Caco-2 (cell line): ENCODE data around the gene IPPK. TPM values are rescaled to one million over a fixed set of nuclear protein-coding genes. Genes with fewer than 3 reads are reported as not detected.

Experiments used
- BruUV-seq: library from RNA; stranded (reverse); fragments of 400-500 nt; replicated peaks from 2 replicates; lab custom pipeline; 2021; lab: Mats Ljungman, UMichigan
- CTCF ChIA-PET: fragments of 300-600 bp; sonication (Branson Sonifier 250); formaldehyde crosslinking; loops from one replicate; lab custom pipeline; 2022; ENCODE audit warnings: antibody characterized with exemption; lab: Charles Lee
- POLR2A ChIA-PET: fragments of 300-600 bp; sonication (Branson Sonifier 250); formaldehyde crosslinking; loops from one replicate; lab custom pipeline; 2022; ENCODE audit warnings: antibody characterized with exemption; lab: Charles Lee
- DNase-seq, 2 experiments: peaks; one replicate each; pipeline versions ENCODE4 v3.0.0 to v3.0.0-alpha.2; 2020 to 2022
- H3K27me3 ChIP-seq: replicated peaks from 2 replicates; pipeline ENCODE4 v1.6.0; 2011; ENCODE audit warnings: low read length; ENCODE audit not compliant: control insufficient read depth, insufficient read depth
- H3K36me3 ChIP-seq: 2 replicates; pipeline ENCODE4 v1.5.1; 2011; ENCODE audit warnings: low read length; ENCODE audit not compliant: control insufficient read depth, insufficient read depth
- H3K4me1 ChIP-seq: fragments of 250-450 bp; sonication (Bioruptor Pico); 2 replicates; pipeline ENCODE4 v1.5.1; 2020; ENCODE audit warnings: mild to moderate bottlenecking
- H3K4me3 ChIP-seq: 2 replicates; pipeline ENCODE4 v1.5.1; 2011; ENCODE audit warnings: low read depth, mild to moderate bottlenecking, control low read depth, low read length
- H3K9me3 ChIP-seq: fragments of 250-450 bp; sonication (Bioruptor Pico); 2 replicates; pipeline ENCODE4 v1.5.1; 2020; ENCODE audit warnings: mild to moderate bottlenecking, moderate library complexity
- H3K27ac Mint-ChIP-seq: one replicate; pipeline ENCODE4 v1.8.0; 2022; ENCODE audit warnings: mixed read lengths; ENCODE audit not compliant: unreplicated experiment
- H3K27me3 Mint-ChIP-seq: one replicate; pipeline ENCODE4 v1.8.0; 2022; ENCODE audit warnings: mixed read lengths; ENCODE audit not compliant: insufficient read depth, unreplicated experiment
- H3K36me3 Mint-ChIP-seq: one replicate; pipeline ENCODE4 v1.8.0; 2022; ENCODE audit warnings: mild to moderate bottlenecking, mixed read lengths; ENCODE audit not compliant: insufficient read depth, unreplicated experiment
- H3K4me1 Mint-ChIP-seq: one replicate; pipeline ENCODE4 v1.8.0; 2022; ENCODE audit warnings: low read depth, mixed read lengths; ENCODE audit not compliant: unreplicated experiment
- H3K4me3 Mint-ChIP-seq: one replicate; pipeline ENCODE4 v1.8.0; 2022; ENCODE audit warnings: mild to moderate bottlenecking, moderate library complexity, mixed read lengths; ENCODE audit not compliant: unreplicated experiment
- H3K9me3 Mint-ChIP-seq: one replicate; pipeline ENCODE4 v1.8.0; 2022; ENCODE audit warnings: mixed read lengths; ENCODE audit not compliant: unreplicated experiment
- intact Hi-C: fragments of 100-400 bp; cut with micrococcal nuclease; formaldehyde crosslinking; loops from one replicate; pipeline ENCODE4 v1.10.0; 2022; ENCODE audit not compliant: unreplicated experiment
- total RNA-seq: library from RNA; stranded (reverse); gene quantifications from 2 replicates; pipeline ENCODE4 v1.2.3, GENCODE V29; 2022
- TF ChIP-seq, protein P1 (sequence below), 2 experiments: fragments of 200-600 bp in 1 of 2; IDR thresholded peaks; 1 replicate in 1 of 2; 2 replicates in 1 of 2; pipeline versions ENCODE4 v1.5.1 to v1.8.0; 2011 to 2022; ENCODE audit warnings: antibody characterized with exemption in 1 of 2, control low read depth in 1 of 2, inconsistent platforms in 1 of 2, low read depth in 1 of 2, low read length in 1 of 2, mild to moderate bottlenecking in 1 of 2, moderate library complexity in 1 of 2; ENCODE audit not compliant: insufficient read depth in 1 of 2, severe bottlenecking in 1 of 2, unreplicated experiment in 1 of 2

Gene IPPK
- total RNA-seq, 1 experiment from 2014 or later: 5.4 TPM

DNA sequence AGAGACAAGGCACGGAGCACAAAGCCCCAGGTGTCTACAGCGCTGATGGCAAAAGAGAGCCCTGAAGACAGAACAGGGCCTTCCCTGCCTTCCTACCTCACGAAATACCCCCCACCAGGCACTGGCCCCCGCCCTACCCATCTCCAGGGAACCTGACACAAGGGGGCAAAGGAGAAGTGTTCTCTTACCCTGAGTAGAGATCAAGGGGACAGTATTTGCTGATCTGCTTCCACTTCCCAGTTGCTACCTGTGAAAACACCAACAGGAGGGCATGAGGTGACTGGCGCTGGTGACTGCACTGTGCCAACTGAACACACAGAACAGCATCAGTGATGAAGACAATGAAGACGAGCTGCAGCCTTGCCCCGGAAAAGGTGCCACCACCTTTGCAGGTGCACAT, 27.4 kb downstream of the IPPK start:
- Mint-ChIP-seq H3K4me3 (no peak overlapping the region), H3K9me3 (no peaks in the 10 kb centered on the region), H3K4me1 (no peaks in the 10 kb centered on the region), H3K36me3 (peaks cover 18% of the 10 kb centered on the region), H3K27ac (no peak overlapping the region), H3K27me3 (no peaks in the 10 kb centered on the region)
- intact Hi-C loops: no loop called here
- CTCF ChIA-PET: no interaction called here
- Histone ChIP-seq H3K27me3 (no peaks in the 10 kb centered on the region), H3K4me1 (no peaks in the 10 kb centered on the region), H3K36me3 (no peaks in the 10 kb centered on the region), H3K9me3 (no peaks in the 10 kb centered on the region), H3K4me3 (no peak overlapping the region)
- TF ChIP-seq, protein P1, sequence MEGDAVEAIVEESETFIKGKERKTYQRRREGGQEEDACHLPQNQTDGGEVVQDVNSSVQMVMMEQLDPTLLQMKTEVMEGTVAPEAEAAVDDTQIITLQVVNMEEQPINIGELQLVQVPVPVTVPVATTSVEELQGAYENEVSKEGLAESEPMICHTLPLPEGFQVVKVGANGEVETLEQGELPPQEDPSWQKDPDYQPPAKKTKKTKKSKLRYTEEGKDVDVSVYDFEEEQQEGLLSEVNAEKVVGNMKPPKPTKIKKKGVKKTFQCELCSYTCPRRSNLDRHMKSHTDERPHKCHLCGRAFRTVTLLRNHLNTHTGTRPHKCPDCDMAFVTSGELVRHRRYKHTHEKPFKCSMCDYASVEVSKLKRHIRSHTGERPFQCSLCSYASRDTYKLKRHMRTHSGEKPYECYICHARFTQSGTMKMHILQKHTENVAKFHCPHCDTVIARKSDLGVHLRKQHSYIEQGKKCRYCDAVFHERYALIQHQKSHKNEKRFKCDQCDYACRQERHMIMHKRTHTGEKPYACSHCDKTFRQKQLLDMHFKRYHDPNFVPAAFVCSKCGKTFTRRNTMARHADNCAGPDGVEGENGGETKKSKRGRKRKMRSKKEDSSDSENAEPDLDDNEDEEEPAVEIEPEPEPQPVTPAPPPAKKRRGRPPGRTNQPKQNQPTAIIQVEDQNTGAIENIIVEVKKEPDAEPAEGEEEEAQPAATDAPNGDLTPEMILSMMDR (IDR thresholded peaks at IDR 0.05; ENCODE audit: insufficient read depth in 1 of 2, low read depth in 1 of 2, low read length in 1 of 2, severe bottlenecking in 1 of 2, unreplicated experiment in 1 of 2): no peak
- POLR2A ChIA-PET: no interaction called here
- no peak for DNase-seq
- BruUV-seq: no TSS peak

- Histone ChIP-seq H3K9me3 (no peaks in the 10 kb centered on the region), H3K36me3 (no peaks in the 10 kb centered on the region), H3K27me3 (no peaks in the 10 kb centered on the region), H3K4me3 (no peak overlapping the region), H3K4me1 (no peaks in the 10 kb centered on the region)
- Mint-ChIP-seq H3K9me3 (no peaks in the 10 kb centered on the region), H3K27ac (no peak overlapping the region), H3K27me3 (no peaks in the 10 kb centered on the region), H3K4me1 (no peaks in the 10 kb centered on the region), H3K4me3 (no peak overlapping the region), H3K36me3 (peaks cover 15% of the 10 kb centered on the region)
- TF ChIP-seq, protein P1 (IDR thresholded peaks at IDR 0.05; ENCODE audit: insufficient read depth in 1 of 2, low read depth in 1 of 2, low read length in 1 of 2, severe bottlenecking in 1 of 2, unreplicated experiment in 1 of 2): no peak
- ChIA-PET CTCF (no interaction called here), POLR2A (no interaction called here)
- intact Hi-C loops: no loop called here
- no TSS peak for BruUV-seq
- no peak for DNase-seq
These were observed 27.9 kb downstream of the IPPK start for GRCh38 chr9:92642041-92642451.

DNA sequence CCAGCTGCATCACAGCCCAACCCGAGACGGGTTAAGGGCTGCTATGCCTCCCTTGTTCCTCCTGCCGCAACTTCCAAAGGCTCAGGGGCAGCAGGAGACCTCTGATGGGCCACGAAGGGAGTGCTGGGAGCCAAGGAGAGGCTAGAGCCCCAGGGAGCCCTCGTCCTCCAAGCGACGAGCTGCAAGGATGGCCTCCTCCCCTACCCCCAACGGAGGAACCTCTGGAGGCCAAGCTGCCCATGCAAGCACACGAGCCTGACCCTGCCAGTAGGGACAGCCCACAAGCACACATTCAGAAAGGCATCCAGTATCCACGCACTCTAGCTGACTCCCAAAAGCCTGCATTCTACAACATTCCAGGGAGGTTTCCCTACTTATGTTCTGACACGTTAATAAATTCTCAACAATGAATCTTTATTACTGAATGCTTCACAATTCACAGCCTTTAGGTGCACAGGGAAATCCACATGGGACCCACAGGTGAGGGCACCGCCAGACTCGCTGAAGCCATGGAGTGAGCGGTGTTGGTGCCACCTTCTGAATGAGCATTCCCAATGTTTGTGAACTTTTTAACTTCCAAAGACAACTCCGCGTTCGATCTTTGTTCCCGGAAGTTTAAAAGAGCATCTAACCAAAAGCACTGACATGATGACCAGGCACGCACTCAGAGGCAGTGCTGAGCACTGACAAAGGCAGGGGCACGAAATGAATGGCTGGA, 28.7 kb downstream of the IPPK start:
- H3K9me3 Mint-ChIP-seq: no peaks in the 10 kb centered on the region
- no peaks in the 10 kb centered on the region for H3K27me3 Mint-ChIP-seq
- intact Hi-C loops: no loop called here
- BruUV-seq: no TSS peak
- no peak overlapping the region for H3K4me3 ChIP-seq
- no peaks in the 10 kb centered on the region for H3K4me1 ChIP-seq
- TF ChIP-seq, protein P1 (IDR thresholded peaks at IDR 0.05; ENCODE audit: insufficient read depth in 1 of 2, low read depth in 1 of 2, low read length in 1 of 2, severe bottlenecking in 1 of 2, unreplicated experiment in 1 of 2): no peak
- DNase-seq: no peak
- CTCF ChIA-PET: no interaction called here
- H3K27me3 ChIP-seq: no peaks in the 10 kb centered on the region
- peaks cover 16% of the 10 kb centered on the region for H3K36me3 Mint-ChIP-seq
- H3K9me3 ChIP-seq: no peaks in the 10 kb centered on the region
- POLR2A ChIA-PET: no interaction called here
- no peak overlapping the region for H3K27ac Mint-ChIP-seq
- H3K36me3 ChIP-seq: no peaks in the 10 kb centered on the region
- no peaks in the 10 kb centered on the region for H3K4me1 Mint-ChIP-seq
- no peak overlapping the region for H3K4me3 Mint-ChIP-seq
